Right lobe of liver (tissue), 4 donors: ENCODE measurements around the gene C3orf22.

Experiments used
- POLR2A ChIP-seq: fragments of 450-650 bp; IDR thresholded peaks from one replicate; pipeline ENCODE4 v1.6.1; 2017; ENCODE audit warnings: antibody characterized with exemption, mild to moderate bottlenecking
- TF ChIP-seq, protein P1 (sequence below), 4 donors: fragments of 200-600 bp in 3 of 4; fragments of 450-650 bp in 1 of 4; IDR thresholded peaks; one replicate each; pipeline versions ENCODE4 v1.5.1 to v1.8.0; 2016 to 2022; ENCODE audit warnings: antibody characterized with exemption in 4 of 4, mild to moderate bottlenecking in 2 of 4
- donor health status: DM: no; HTN: no; CAD: no.
- donor health status: DM: no; HTN: no; CAD: no.
- donor health status: DM: no; HTN: yes; CAD: no.

DNA sequence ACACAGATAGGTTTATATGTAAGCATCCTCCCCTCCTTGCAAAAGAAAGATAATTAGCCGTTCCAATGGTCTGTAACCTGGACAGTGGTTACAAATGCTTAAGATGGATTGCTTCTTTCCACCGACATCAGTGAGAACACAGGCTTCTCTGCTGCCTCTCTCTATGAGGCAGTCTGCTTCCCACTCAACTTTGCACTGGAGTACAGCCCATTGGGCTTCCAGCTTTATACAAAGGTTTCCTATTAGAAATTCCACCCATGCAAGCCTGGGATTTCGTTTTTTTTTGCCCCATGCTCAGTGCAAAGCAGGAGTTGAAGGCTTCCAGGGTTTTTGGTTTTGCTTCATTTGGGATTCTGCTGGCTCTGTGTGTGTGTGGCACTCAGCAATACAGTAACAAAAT lies 47.3 kb upstream of the C3orf22 start:
- TF ChIP-seq, protein P1, sequence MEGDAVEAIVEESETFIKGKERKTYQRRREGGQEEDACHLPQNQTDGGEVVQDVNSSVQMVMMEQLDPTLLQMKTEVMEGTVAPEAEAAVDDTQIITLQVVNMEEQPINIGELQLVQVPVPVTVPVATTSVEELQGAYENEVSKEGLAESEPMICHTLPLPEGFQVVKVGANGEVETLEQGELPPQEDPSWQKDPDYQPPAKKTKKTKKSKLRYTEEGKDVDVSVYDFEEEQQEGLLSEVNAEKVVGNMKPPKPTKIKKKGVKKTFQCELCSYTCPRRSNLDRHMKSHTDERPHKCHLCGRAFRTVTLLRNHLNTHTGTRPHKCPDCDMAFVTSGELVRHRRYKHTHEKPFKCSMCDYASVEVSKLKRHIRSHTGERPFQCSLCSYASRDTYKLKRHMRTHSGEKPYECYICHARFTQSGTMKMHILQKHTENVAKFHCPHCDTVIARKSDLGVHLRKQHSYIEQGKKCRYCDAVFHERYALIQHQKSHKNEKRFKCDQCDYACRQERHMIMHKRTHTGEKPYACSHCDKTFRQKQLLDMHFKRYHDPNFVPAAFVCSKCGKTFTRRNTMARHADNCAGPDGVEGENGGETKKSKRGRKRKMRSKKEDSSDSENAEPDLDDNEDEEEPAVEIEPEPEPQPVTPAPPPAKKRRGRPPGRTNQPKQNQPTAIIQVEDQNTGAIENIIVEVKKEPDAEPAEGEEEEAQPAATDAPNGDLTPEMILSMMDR (IDR thresholded peaks at IDR 0.05), result no peak
- TF ChIP-seq POLR2A, result no peak
